ENCODE results near the gene JMJD1C. TPM values are rescaled to one million over a fixed set of nuclear protein-coding genes. Genes with fewer than 3 reads are reported as not detected.
A peak's percentile ranks its signal among the peaks of the same experiment; 100 is the strongest.

JMJD1C gene
- polyA plus RNA-seq, 2 of the 4 experiments (the other 2 are of a cell fraction): 15.9 to 47.2 TPM

DNA sequence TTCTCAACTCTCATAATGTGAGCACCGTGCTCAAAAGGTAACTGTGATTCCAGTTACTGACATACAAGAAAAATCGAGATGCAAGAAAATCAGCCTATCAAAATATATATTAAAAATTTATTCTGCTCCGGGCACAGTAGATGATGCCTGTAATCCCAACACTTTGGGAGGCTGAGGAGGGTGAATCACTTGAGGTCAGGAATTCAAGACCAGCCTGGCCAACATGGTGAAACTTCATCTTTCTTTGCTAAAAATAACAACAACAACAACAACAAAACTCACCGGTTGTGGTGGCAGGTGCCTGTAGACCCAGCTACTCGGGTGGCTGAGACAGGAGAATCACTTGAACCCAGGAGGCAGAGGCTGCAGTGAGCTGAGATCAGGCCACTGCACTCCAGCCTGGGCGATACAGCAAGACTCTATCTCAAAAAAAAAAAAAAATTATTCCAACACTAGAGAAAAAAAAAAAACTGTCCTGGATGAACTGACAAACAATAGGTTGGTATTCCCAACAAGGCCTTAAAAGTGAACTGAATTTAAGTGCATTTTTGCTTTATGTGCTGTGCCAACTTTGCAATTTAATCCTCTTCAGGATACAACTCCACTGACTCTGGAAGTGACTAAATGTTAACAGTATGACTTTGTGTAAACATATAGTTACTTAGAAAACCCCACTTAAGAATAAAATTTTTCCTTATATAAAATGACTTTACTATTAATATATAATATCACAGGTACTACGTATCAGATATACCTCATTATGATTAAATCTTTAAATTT is 51.1 kb downstream of the JMJD1C start:
- DNase-seq (ENCODE audit: low read depth in 1 of 2, low spot score in 1 of 2): peak in 1 of 2 experiments; percentile 43
- Histone ChIP-seq H3K4me2 (peak overlapping the region; percentile 68), H3K9me3 (no peaks in the 10 kb centered on the region), H3K4me1 (peaks cover 64% of the 10 kb centered on the region), H3K4me3 (no peak overlapping the region), H3K27ac (peak overlapping the region; percentile 37 to 70; a peak in 5 of 6 replicates)
- no peak for FAIRE-seq
- ChIA-PET CTCF (interaction anchor here (1.4 kb wide), 1 partner anchor 305 kb away, joined by 4 read pairs; no protein-coding TSS in a partner anchor), POLR2A (interaction anchor here (0.6 kb wide), 1 partner anchor 303 kb away, joined by 4 read pairs; no protein-coding TSS in a partner anchor)
- 26% methylated on average over 7 of the region's 7 CpGs for WGBS (ENCODE audit: missing lambda C conversion rate)
- ATAC-seq: peak in 1 of 2 experiments; percentile 66; a peak in 3 of 6 replicates
- no peak for TF ChIP-seq CBX8 (IDR thresholded peaks at IDR 0.05)
- no peak for TF ChIP-seq HOXA7 (CRISPR knock-in tag; IDR thresholded peaks at IDR 0.05)
- no peak for TF ChIP-seq SREBF2 (IDR thresholded peaks at IDR 0.05)
- no peak for TF ChIP-seq FOSL2 (IDR thresholded peaks at IDR 0.05)
- TF ChIP-seq FOSL2 (CRISPR knock-in tag; IDR thresholded peaks at IDR 0.05): no peak
- no peak for TF ChIP-seq ZSCAN20 (CRISPR knock-in tag; IDR thresholded peaks at IDR 0.05)
- no peak for TF ChIP-seq FOSB (CRISPR knock-in tag; IDR thresholded peaks at IDR 0.05)
- no peak for TF ChIP-seq CHD2 (IDR thresholded peaks at IDR 0.05; ENCODE audit: low read length, partially characterized antibody)
- TF ChIP-seq BHLHE40 (IDR thresholded peaks at IDR 0.05; ENCODE audit: low read depth, low read length): no peak
- TF ChIP-seq, protein P1, sequence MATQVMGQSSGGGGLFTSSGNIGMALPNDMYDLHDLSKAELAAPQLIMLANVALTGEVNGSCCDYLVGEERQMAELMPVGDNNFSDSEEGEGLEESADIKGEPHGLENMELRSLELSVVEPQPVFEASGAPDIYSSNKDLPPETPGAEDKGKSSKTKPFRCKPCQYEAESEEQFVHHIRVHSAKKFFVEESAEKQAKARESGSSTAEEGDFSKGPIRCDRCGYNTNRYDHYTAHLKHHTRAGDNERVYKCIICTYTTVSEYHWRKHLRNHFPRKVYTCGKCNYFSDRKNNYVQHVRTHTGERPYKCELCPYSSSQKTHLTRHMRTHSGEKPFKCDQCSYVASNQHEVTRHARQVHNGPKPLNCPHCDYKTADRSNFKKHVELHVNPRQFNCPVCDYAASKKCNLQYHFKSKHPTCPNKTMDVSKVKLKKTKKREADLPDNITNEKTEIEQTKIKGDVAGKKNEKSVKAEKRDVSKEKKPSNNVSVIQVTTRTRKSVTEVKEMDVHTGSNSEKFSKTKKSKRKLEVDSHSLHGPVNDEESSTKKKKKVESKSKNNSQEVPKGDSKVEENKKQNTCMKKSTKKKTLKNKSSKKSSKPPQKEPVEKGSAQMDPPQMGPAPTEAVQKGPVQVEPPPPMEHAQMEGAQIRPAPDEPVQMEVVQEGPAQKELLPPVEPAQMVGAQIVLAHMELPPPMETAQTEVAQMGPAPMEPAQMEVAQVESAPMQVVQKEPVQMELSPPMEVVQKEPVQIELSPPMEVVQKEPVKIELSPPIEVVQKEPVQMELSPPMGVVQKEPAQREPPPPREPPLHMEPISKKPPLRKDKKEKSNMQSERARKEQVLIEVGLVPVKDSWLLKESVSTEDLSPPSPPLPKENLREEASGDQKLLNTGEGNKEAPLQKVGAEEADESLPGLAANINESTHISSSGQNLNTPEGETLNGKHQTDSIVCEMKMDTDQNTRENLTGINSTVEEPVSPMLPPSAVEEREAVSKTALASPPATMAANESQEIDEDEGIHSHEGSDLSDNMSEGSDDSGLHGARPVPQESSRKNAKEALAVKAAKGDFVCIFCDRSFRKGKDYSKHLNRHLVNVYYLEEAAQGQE (IDR thresholded peaks at IDR 0.05): no peak
- TF ChIP-seq RCOR1 (IDR thresholded peaks at IDR 0.05; ENCODE audit: low read depth, low read length): no peak
- TF ChIP-seq, protein P2, sequence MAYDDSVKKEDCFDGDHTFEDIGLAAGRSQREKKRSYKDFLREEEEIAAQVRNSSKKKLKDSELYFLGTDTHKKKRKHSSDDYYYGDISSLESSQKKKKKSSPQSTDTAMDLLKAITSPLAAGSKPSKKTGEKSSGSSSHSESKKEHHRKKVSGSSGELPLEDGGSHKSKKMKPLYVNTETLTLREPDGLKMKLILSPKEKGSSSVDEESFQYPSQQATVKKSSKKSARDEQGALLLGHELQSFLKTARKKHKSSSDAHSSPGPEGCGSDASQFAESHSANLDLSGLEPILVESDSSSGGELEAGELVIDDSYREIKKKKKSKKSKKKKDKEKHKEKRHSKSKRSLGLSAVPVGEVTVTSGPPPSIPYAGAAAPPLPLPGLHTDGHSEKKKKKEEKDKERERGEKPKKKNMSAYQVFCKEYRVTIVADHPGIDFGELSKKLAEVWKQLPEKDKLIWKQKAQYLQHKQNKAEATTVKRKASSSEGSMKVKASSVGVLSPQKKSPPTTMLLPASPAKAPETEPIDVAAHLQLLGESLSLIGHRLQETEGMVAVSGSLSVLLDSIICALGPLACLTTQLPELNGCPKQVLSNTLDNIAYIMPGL (CRISPR knock-in tag; IDR thresholded peaks at IDR 0.05; ENCODE audit: borderline replicate concordance): no peak
- TF ChIP-seq KDM1A (IDR thresholded peaks at IDR 0.05; ENCODE audit: low read depth): no peak

DNA sequence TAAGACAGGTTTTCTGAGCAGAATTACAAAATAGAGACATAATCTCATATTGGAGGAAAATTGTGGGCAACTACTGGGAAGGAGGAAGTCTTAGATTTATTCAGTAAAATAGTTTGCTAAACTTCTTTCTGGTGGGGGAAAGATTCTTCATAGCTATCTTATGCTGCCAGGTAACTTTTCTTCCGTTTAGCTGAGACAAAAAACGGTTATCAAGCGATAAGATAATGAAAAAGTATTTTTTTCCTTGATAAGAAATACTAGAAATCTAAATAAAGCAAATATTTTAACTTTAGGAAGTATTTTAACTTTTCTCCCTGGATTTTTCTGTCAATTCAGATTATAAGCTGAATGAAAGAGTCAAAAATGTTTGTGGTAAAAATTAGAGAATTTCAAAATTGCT is 52.3 kb downstream of the JMJD1C start:
- no peak for DNase-seq (ENCODE audit: low read depth in 1 of 2, low spot score in 1 of 2)
- Histone ChIP-seq H3K4me1 (peaks cover 69% of the 10 kb centered on the region), H3K4me3 (no peak overlapping the region), H3K4me2 (no peak overlapping the region), H3K9me3 (no peaks in the 10 kb centered on the region), H3K27ac (no peak overlapping the region)
- 92% methylated on average over 3 of the region's 3 CpGs for WGBS (ENCODE audit: missing lambda C conversion rate)
- ChIA-PET CTCF (interaction anchor here (0.6 kb wide), 1 partner anchor 17 kb away, joined by 3 read pairs; no protein-coding TSS in a partner anchor), POLR2A (no interaction called here)
- FAIRE-seq: no peak
- ATAC-seq: no peak
- TF ChIP-seq GATA3 (IDR thresholded peaks at IDR 0.05; ENCODE audit: borderline replicate concordance): no peak

DNA sequence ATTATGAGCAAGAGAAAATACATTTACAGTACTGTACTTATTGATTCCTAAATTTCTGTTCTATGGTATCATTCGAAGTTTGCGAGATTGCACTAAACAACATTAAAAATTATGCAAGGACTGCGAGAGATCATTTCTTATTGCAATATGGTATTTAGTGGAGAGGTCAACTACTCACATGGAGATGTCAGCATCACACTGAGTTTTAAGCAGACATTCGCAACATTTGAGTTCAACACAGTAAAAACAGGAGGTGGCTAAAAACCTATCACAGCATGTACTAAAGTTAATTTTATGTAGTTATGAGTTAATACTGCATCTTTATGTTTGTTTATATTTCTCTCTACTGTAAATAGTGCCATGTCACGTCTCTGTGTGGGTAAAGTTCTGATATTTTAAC is 53.5 kb downstream of the JMJD1C start:
- Histone ChIP-seq H3K9me3 (no peaks in the 10 kb centered on the region), H3K4me2 (no peak overlapping the region), H3K4me1 (peaks cover 58% of the 10 kb centered on the region), H3K27ac (no peak overlapping the region), H3K4me3 (no peak overlapping the region)
- ATAC-seq (no peak), DNase-seq (ENCODE audit: low read depth in 1 of 2, low spot score in 1 of 2) (no peak), FAIRE-seq (no peak)
- TF ChIP-seq, protein P3, sequence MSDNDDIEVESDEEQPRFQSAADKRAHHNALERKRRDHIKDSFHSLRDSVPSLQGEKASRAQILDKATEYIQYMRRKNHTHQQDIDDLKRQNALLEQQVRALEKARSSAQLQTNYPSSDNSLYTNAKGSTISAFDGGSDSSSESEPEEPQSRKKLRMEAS (IDR thresholded peaks at IDR 0.05): no peak
- no peak for TF ChIP-seq RARB (CRISPR knock-in tag; IDR thresholded peaks at IDR 0.05)
- TF ChIP-seq HOXB13 (CRISPR knock-in tag; IDR thresholded peaks at IDR 0.05; ENCODE audit: low read depth): no peak
- no peak for TF ChIP-seq TP53 (CRISPR knock-in tag; IDR thresholded peaks at IDR 0.05)
- TF ChIP-seq HDAC2 (IDR thresholded peaks at IDR 0.05): no peak
- TF ChIP-seq NR3C1 (IDR thresholded peaks at IDR 0.05): no peak
- TF ChIP-seq RFX5 (IDR thresholded peaks at IDR 0.05): no peak
- no peak for TF ChIP-seq FOSB (CRISPR knock-in tag; IDR thresholded peaks at IDR 0.05)
- TF ChIP-seq, protein P4, sequence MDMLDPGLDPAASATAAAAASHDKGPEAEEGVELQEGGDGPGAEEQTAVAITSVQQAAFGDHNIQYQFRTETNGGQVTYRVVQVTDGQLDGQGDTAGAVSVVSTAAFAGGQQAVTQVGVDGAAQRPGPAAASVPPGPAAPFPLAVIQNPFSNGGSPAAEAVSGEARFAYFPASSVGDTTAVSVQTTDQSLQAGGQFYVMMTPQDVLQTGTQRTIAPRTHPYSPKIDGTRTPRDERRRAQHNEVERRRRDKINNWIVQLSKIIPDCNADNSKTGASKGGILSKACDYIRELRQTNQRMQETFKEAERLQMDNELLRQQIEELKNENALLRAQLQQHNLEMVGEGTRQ (IDR thresholded peaks at IDR 0.05): no peak
- TF ChIP-seq CBX2 (IDR thresholded peaks at IDR 0.05; ENCODE audit: borderline replicate concordance, low read depth): no peak
- no peak for TF ChIP-seq CBX8 (IDR thresholded peaks at IDR 0.05)
- TF ChIP-seq HEYL (CRISPR knock-in tag; IDR thresholded peaks at IDR 0.05): no peak
- TF ChIP-seq BHLHE40 (IDR thresholded peaks at IDR 0.05; ENCODE audit: low read depth, low read length): no peak
- no peak for TF ChIP-seq KDM1A (IDR thresholded peaks at IDR 0.05; ENCODE audit: low read depth)
- TF ChIP-seq HOXB5 (CRISPR knock-in tag; IDR thresholded peaks at IDR 0.05): no peak
- 86% methylated on average over 5 of the region's 5 CpGs for WGBS (ENCODE audit: missing lambda C conversion rate)
- POLR2A ChIA-PET: no interaction called here
- CTCF ChIA-PET: interaction anchor here (0.9 to 1.4 kb wide), 2 partner anchors 17 to 24 kb away, joined by 3 read pairs; no protein-coding TSS in a partner anchor
